ENCODE measurements around the gene CYLD.

DNA sequence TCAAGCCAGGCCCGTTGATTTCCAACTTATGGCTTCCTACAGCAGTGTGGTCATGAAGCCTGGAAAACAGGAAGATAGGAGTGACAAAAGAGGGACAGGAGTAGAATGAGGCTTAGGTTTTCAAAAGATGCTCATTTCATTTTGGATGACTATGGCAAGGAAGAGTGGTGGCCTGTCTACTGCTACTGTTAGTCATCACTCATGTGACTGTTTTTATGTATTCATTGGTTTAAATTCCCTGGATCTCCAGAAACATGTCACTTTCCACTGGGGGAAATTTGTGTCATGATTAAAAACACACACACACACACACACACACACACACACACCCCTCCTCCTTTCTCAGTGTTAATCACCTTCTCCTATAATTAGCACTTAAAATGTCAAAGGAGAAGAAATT is 1.1 kb upstream of the CYLD start:
- TF ChIP-seq POLR2A (IDR thresholded peaks at IDR 0.05) = no peak
- TF ChIP-seq, protein P1, sequence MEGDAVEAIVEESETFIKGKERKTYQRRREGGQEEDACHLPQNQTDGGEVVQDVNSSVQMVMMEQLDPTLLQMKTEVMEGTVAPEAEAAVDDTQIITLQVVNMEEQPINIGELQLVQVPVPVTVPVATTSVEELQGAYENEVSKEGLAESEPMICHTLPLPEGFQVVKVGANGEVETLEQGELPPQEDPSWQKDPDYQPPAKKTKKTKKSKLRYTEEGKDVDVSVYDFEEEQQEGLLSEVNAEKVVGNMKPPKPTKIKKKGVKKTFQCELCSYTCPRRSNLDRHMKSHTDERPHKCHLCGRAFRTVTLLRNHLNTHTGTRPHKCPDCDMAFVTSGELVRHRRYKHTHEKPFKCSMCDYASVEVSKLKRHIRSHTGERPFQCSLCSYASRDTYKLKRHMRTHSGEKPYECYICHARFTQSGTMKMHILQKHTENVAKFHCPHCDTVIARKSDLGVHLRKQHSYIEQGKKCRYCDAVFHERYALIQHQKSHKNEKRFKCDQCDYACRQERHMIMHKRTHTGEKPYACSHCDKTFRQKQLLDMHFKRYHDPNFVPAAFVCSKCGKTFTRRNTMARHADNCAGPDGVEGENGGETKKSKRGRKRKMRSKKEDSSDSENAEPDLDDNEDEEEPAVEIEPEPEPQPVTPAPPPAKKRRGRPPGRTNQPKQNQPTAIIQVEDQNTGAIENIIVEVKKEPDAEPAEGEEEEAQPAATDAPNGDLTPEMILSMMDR (IDR thresholded peaks at IDR 0.05) = no peak

Measured in prostate gland (tissue), 2 donors.